Loucy (cell line): ENCODE data around the gene SYNJ1.

Experiments used
- CTCF ChIP-seq: fragments of 200-600 bp; sonication (generic); conservative IDR thresholded peaks from 2 replicates; pipeline ENCODE4 v1.5.1; 2014; ENCODE audit warnings: mild to moderate bottlenecking, antibody characterized with exemption, low read length
- EZH2phosphoT487 ChIP-seq: fragments of 200-600 bp; IDR thresholded peaks from 2 replicates; pipeline ENCODE4 v1.6.1; 2018; ENCODE audit warnings: antibody characterized with exemption, mild to moderate bottlenecking, moderate library complexity, borderline replicate concordance

GRCh38 chr21:32585042-32585710, 142.6 kb downstream of the SYNJ1 start, which contains the start of gene TCP10L:
- TF ChIP-seq EZH2phosphoT487, result no peak
- TF ChIP-seq CTCF, result no peak
